Measurements from ENCODE around the gene PFKFB2.
A peak's percentile ranks its signal among the peaks of the same experiment; 100 is the strongest.

The PFKFB2 gene

GRCh38 chr1:207067185-207067584, 14.1 kb downstream of the PFKFB2 start:
- no peak for DNase-seq (ENCODE audit: low read depth in 2 of 2)

GRCh38 chr1:207067665-207068064, 14.6 kb downstream of the PFKFB2 start:
- no peak for DNase-seq (ENCODE audit: low read depth in 2 of 2)

GRCh38 chr1:207069061-207069460, 16.0 kb downstream of the PFKFB2 start:
- DNase-seq (ENCODE audit: low read depth in 2 of 2) = no peak

GRCh38 chr1:207069858-207070506, 16.9 kb downstream of the PFKFB2 start:
- DNase-seq (ENCODE audit: low read depth in 2 of 2) = no peak

GRCh38 chr1:207070811-207071210, 17.7 kb downstream of the PFKFB2 start:
- no peak for DNase-seq (ENCODE audit: low read depth in 2 of 2)

GRCh38 chr1:207071426-207071825, 18.4 kb downstream of the PFKFB2 start:
- no peak for DNase-seq (ENCODE audit: low read depth in 2 of 2)

- no peak for DNase-seq (ENCODE audit: low read depth in 2 of 2)
Observed at GRCh38 chr1:207072233-207072632, 19.2 kb downstream of the PFKFB2 start.

GRCh38 chr1:207073906-207074820, 21.1 kb downstream of the PFKFB2 start:
- DNase-seq (ENCODE audit: low read depth in 2 of 2) = no peak

GRCh38 chr1:207076181-207076955, 23.3 kb downstream of the PFKFB2 start:
- no peak for DNase-seq (ENCODE audit: low read depth in 2 of 2)

- DNase-seq (ENCODE audit: low read depth in 2 of 2) = no peak
Observed at GRCh38 chr1:207077012-207077411, 23.9 kb downstream of the PFKFB2 start.

- DNase-seq (ENCODE audit: low read depth in 2 of 2) = peak; percentile 23 to 57
Observed at GRCh38 chr1:207077470-207078377, 24.6 kb downstream of the PFKFB2 start.

GRCh38 chr1:207078578-207079132, 25.6 kb downstream of the PFKFB2 start:
- DNase-seq (ENCODE audit: low read depth in 2 of 2) = no peak

GRCh38 chr1:207079706-207080241, 26.7 kb downstream of the PFKFB2 start:
- DNase-seq (ENCODE audit: low read depth in 2 of 2) = no peak

GRCh38 chr1:207081088-207081487, 28.0 kb downstream of the PFKFB2 start:
- no peak for DNase-seq (ENCODE audit: low read depth in 2 of 2)

- no peak for DNase-seq (ENCODE audit: low read depth in 2 of 2)
Observed at GRCh38 chr1:207081806-207082205, 28.7 kb downstream of the PFKFB2 start.

GRCh38 chr1:207084232-207084631, 31.2 kb downstream of the PFKFB2 start:
- no peak for DNase-seq (ENCODE audit: low read depth in 2 of 2)

- peak; percentile 17 to 28 for DNase-seq (ENCODE audit: low read depth in 2 of 2)
Observed at GRCh38 chr1:207084701-207085180, 31.7 kb downstream of the PFKFB2 start.

- no peak for DNase-seq (ENCODE audit: low read depth in 2 of 2)
Observed at GRCh38 chr1:207085887-207086286, 32.8 kb downstream of the PFKFB2 start.

- no peak for DNase-seq (ENCODE audit: low read depth in 2 of 2)
Observed at GRCh38 chr1:207088161-207088560, 35.1 kb downstream of the PFKFB2 start.
